ENCODE results near the gene ALKBH2.

Gene ALKBH2

DNA sequence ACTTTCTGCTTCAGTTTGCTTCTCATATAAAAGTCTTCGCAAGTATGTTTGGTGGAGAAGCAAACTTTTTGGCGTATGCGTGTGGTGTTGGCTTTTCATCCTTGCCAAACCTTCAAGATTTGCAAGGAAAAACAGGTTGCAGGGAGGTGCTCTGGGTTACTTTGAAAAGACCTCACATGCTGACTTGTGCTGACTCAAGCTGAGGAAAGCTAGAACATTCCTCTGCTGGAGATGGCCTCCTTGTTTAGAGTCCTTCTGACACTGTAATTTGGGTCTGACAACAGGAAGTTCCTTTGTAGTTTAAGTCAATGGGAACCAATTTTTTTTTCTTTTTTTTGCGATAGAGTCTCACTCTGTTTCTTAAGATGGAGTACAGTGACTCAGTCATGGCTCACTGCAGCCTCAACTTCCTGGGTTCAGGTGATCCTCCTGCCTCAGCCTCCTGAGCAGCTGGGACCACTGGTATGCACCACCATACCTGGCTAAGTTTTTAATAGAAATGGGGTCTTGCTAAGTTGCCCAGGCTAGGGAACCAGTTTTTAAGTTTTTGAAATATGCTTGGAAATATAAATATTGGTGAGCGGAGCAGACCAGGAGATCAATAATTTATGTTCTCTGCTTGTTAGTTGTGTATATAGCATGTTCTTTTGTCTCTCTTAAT, 20.5 kb upstream of the ALKBH2 start:
- DNase-seq, result no peak

DNA sequence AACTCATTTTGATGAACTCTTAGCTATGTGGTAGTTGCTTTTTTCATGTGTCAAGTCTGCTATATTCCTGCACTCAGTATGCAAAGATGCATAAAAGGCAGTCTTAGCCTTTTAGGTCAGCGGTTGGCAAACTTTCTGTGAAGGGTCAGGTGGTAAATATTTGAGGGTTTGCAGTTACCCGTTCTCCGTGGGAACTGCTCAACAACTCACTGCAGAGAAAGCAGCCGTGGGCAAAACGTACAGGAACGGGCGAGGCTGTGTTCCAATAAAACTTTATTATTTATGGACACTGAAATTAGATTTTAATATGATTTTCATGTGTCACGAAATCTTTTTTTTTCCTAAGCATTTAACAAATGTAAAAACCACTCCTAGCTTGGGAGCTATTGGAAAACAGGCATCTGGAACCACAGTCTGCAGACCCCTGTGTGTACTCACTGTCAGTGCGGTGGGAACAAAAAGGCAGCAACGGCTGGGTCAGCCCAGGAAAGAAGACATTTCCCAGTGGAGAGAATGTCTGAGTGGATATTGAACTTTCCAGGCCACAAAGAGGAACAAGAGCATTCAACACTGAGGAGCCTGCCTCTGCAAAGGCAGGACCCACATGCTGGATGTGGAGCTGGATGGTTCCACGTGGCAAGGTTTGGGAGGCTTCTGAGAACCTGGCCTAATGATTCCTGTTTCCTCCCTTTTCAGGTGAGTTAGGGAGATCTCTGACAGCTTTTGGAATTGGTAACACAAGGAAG, 19.6 kb upstream of the ALKBH2 start:
- DNase-seq, result no peak

DNA sequence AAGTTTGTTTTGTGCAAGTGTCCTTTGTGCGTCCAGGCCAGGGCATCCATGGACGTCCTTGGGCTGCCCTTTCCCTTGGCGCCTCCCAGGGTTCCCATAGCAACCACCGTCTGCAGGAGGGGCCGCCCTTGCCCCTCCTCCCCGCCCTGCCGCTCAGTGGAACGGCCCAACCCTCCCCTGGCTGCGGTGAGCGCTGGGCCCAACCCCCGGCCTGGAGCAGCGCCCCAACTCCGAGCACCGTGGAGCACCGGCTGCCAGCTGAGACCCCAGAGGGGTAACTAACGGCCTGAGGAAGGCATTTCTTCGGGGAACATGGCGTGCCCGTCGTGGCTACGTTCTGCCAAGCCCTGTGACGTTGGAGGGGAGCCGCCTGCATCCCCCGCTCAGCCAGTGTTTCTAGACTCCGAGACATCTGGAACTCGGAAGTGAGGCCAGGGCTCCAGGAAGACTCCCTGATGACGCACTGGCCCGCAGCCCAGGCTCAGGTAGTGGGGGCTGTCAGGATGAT, 17.8 kb upstream of the ALKBH2 start:
- peak; percentile 82 for DNase-seq

- DNase-seq, result no peak
Observed at GRCh38 chr12:109109746-109110350, 16.6 kb upstream of the ALKBH2 start.

GRCh38 chr12:109105176-109105575, 11.9 kb upstream of the ALKBH2 start:
- DNase-seq, result no peak

DNA sequence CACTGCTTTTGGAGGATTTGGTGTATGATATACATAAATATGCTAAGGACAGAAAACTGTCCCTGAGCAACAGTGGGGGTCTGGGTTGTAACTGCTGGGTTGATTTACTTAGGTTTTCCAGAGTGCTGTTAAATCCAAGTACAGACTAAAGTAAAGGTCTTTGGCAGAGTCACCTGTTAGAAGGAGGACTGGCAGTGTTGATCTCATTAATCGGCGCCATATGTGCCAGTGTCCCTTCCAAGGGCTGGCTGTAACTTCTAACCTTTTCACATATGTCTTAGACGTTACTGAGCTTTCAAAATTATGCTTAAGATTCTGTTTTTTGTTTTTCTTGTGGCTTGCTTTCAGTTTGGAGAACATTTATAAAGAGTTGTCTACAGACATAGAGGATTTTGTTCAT, 9.2 kb upstream of the ALKBH2 start:
- DNase-seq, result no peak

GRCh38 chr12:109100741-109101140, 7.5 kb upstream of the ALKBH2 start:
- no peak for DNase-seq

GRCh38 chr12:109099431-109100020, 6.3 kb upstream of the ALKBH2 start:
- DNase-seq, result no peak

DNA sequence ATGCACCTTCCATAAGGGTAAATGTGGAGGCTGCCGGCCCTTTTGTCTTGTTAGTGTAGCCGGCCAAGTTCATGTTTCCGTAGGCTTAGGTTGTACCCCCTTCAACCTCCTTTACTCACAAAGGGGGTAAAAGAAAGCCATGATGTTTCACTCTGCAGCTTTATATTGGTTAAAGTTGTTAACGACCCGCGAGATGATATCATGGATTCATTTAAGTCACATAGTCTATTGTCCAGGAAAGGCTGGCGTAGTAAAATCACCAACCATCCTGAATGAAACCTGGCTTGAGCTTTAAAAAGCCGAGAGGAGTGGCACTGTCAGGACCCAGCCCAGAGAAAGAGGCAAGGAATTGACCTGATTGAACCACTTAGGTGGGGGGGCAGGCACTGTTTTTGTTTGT, 5.4 kb upstream of the ALKBH2 start:
- DNase-seq, result no peak

DNA sequence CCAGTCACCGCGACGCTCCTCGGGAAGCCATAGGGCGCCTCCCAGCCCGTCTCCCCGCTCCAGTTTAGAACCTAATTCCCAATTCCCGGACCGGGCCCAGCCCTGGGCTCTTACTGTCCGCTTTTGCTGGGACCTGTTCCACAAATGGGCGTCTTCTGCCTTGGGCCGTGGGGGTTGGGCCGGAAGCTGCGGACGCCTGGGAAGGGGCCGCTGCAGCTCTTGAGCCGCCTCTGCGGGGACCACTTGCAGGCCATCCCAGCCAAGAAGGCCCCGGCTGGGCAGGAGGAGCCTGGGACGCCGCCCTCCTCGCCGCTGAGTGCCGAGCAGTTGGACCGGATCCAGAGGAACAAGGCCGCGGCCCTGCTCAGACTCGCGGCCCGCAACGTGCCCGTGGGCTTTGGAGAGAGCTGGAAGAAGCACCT, 4.9 kb upstream of the ALKBH2 start:
- peak; percentile 58 for DNase-seq

GRCh38 chr12:109097435-109098182, 4.3 kb upstream of the ALKBH2 start, which contains the start of gene UNG:
TSS of gene UNG (plus strand) at chr12:109097597. CDS start at chr12:109097680, 83 bp downstream.
- peak; percentile 96 for DNase-seq

DNA sequence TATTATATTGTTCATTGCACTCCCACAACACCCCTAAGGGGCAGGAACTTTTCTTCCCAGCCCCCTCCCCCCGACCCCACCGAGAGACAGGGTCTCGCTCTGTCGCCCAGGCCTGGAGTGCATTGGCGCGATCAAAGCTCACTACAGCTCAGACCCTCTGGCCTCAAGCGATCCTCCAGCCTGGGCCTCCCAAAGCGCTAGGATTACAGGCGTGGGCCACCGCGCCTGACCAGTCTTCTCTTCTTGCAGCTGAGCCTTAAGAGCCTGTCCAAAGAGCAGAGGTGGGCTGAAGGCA, 3.8 kb upstream of the ALKBH2 start:
- no peak for DNase-seq

- no peak for DNase-seq
Observed at GRCh38 chr12:109092497-109093021, 713 bp downstream of the ALKBH2 start.

GRCh38 chr12:109089683-109090082, 3.6 kb downstream of the ALKBH2 start:
- no peak for DNase-seq

GRCh38 chr12:109088818-109089217, 4.5 kb downstream of the ALKBH2 start:
- DNase-seq, result peak; percentile 56

GRCh38 chr12:109087250-109087649, 6.0 kb downstream of the ALKBH2 start:
- no peak for DNase-seq

DNA sequence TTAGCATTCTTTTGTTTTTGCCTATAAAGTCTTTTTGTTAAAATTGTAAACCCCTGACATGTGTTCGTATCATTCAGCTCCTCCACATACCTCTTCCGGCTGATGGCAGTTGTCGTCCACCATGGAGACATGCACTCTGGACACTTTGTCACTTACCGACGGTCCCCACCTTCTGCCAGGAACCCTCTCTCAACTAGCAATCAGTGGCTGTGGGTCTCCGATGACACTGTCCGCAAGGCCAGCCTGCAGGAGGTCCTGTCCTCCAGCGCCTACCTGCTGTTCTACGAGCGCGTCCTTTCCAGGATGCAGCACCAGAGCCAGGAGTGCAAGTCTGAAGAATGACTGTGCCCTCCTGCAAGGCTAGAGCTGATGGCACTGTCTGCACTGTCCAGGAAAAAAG, 7.7 kb downstream of the ALKBH2 start:
- no peak for DNase-seq

DNA sequence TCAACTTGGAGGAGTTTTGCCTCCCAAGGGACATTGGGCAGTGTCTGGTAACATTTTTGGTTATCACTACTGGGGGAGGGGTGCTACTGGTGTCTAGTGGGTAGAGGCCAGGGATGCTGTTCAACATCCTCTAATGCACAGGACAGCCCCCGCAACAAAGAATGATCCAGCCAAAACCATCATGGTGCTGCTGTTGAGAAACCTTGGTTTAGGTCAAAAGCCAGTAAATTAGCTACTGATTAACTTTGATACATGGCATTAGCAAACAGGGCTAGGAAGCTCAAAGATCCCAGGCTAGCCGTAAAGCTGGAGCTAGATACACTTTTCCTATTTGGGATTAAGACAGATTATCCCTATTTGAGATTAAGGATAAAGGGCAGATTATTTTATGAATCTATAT, 8.8 kb downstream of the ALKBH2 start:
- DNase-seq, result no peak

GRCh38 chr12:109082751-109083150, 10.5 kb downstream of the ALKBH2 start:
- DNase-seq, result no peak

GRCh38 chr12:109074866-109075265, 18.4 kb downstream of the ALKBH2 start:
- DNase-seq, result no peak

DNA sequence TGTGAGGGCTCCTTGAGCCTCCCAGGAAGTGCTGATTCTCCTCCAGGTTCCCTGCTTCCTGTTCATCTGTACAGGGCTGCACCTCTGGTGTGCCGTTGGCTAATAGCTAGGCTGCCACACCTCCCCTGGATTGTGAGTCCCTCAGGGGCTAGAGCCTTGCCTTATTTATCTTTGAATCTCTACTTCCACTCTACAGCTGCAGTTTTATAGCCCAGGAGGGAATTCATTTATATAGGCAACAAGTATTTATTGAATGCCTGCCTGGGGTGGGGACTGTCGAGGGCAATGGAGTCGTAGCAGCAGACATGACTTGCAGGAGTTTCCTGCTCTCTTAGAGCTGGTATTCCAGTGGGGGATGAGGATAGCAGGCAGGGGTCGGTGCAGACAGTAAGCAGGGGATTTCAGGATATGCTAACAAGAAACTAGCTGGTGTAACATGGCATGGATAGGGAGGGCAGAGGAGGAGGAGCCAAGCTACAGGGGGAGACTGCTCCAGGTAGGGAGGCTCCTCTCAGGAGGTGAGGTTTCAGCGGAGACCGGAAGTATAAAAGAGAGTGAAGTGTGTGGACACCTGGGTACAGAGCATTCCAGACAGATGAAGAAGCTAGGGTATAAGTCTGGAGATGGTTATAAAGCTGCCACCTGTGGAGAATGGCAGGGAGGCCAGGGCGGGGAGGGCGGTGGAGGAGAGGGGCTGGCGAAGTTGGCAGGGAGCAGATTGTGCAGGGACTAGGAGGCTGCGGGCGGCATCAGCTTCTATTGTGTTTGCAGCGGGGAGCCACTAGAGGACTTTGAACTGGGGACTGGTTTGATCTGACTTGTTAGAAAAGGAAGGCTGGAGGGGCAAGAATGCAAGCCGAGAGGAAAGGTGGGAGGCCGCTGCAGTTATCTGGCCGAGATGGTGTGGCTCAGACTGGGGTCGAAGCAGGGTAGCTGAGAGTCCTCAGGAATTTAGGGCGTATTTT, 23.7 kb downstream of the ALKBH2 start:
- no peak for DNase-seq

GRCh38 chr12:109065853-109066193, 27.4 kb downstream of the ALKBH2 start:
- no peak for DNase-seq

Measured in EL (cell line).